ELR (cell line): ENCODE results near the gene MAML2.

Experiments
- DNase-seq: peaks from one replicate; pipeline ENCODE4 v3.0.0-alpha.2; 2015; ENCODE audit warnings: low read depth

MAML2 gene

GRCh38 chr11:96098511-96099241 is 244.3 kb downstream of the MAML2 start:
- peak; percentile 42 for DNase-seq

- DNase-seq: peak; percentile 36
Observed at GRCh38 chr11:96097844-96098421, 245.1 kb downstream of the MAML2 start.

GRCh38 chr11:96096360-96096759 is 246.6 kb downstream of the MAML2 start:
- no peak for DNase-seq

- no peak for DNase-seq
Observed at GRCh38 chr11:96095884-96096303, 247.1 kb downstream of the MAML2 start.

GRCh38 chr11:96094156-96094555 is 248.8 kb downstream of the MAML2 start:
- no peak for DNase-seq

- no peak for DNase-seq
Observed at GRCh38 chr11:96092511-96092910, 250.5 kb downstream of the MAML2 start.

- peak; percentile 49 for DNase-seq
Observed at GRCh38 chr11:96091476-96091875, 251.5 kb downstream of the MAML2 start.

- peak; percentile 54 for DNase-seq
Observed at GRCh38 chr11:96090711-96091110, 252.3 kb downstream of the MAML2 start.

GRCh38 chr11:96088914-96089313 is 254.1 kb downstream of the MAML2 start:
- no peak for DNase-seq

- DNase-seq: no peak
Observed at GRCh38 chr11:96086111-96086510, 256.9 kb downstream of the MAML2 start.

GRCh38 chr11:96085319-96085930 is 257.6 kb downstream of the MAML2 start:
- DNase-seq: no peak

- no peak for DNase-seq
Observed at GRCh38 chr11:96084610-96085318, 258.2 kb downstream of the MAML2 start.

GRCh38 chr11:96082936-96083335 is 260.1 kb downstream of the MAML2 start:
- no peak for DNase-seq

- no peak for DNase-seq
Observed at GRCh38 chr11:96082002-96082899, 260.7 kb downstream of the MAML2 start.

GRCh38 chr11:96081561-96081960 is 261.4 kb downstream of the MAML2 start:
- no peak for DNase-seq

GRCh38 chr11:96079691-96080090 is 263.3 kb downstream of the MAML2 start:
- DNase-seq: no peak

- no peak for DNase-seq
Observed at GRCh38 chr11:96075532-96075959, 267.4 kb downstream of the MAML2 start.

GRCh38 chr11:96074551-96075310 is 268.3 kb downstream of the MAML2 start:
- no peak for DNase-seq

- no peak for DNase-seq
Observed at GRCh38 chr11:96073536-96073935, 269.5 kb downstream of the MAML2 start.

- no peak for DNase-seq
Observed at GRCh38 chr11:96072592-96072991, 270.4 kb downstream of the MAML2 start.

GRCh38 chr11:96070453-96070852 is 272.5 kb downstream of the MAML2 start:
- no peak for DNase-seq
